ENCODE measurements around the gene AMPH. TPM values are rescaled to one million over a fixed set of nuclear protein-coding genes. Genes with fewer than 3 reads are reported as not detected.

AMPH gene
- total RNA-seq, 1 experiment from 2014 or later: 9.0 TPM

GRCh38 chr7:38428041-38428440 is 203.1 kb downstream of the AMPH start:
- H3K9me3 Mint-ChIP-seq: no peaks in the 10 kb centered on the region
- ChIA-PET POLR2A (no interaction called here), CTCF (no interaction called here)
- H3K4me3 Mint-ChIP-seq: no peak overlapping the region
- H3K36me3 Mint-ChIP-seq: no peaks in the 10 kb centered on the region
- TF ChIP-seq USF2 (CRISPR knock-in tag; IDR thresholded peaks at IDR 0.05): no peak
- TF ChIP-seq RELA (CRISPR knock-in tag; IDR thresholded peaks at IDR 0.05; ENCODE audit: borderline replicate concordance): no peak
- TF ChIP-seq ZNF425 (CRISPR knock-in tag; conservative IDR thresholded peaks at IDR 0.05): no peak
- TF ChIP-seq ETV6 (CRISPR knock-in tag; IDR thresholded peaks at IDR 0.05): no peak
- no peak for TF ChIP-seq OVOL2 (CRISPR knock-in tag; IDR thresholded peaks at IDR 0.05; ENCODE audit: borderline replicate concordance)
- H3K27ac Mint-ChIP-seq: no peak overlapping the region
- no peak for DNase-seq (ENCODE audit: low spot score)
- ATAC-seq: no peak
- H3K4me1 Mint-ChIP-seq: no peaks in the 10 kb centered on the region
- no peaks in the 10 kb centered on the region for H3K27me3 Mint-ChIP-seq (ENCODE audit: low read depth)

GRCh38 chr7:38427279-38427955 is 203.8 kb downstream of the AMPH start:
- no peak overlapping the region for H3K27ac Mint-ChIP-seq
- POLR2A ChIA-PET: no interaction called here

More at GRCh38 chr7:38427279-38427955, 203.8 kb downstream of the AMPH start:
- Mint-ChIP-seq H3K27me3 (ENCODE audit: low read depth) (no peaks in the 10 kb centered on the region), H3K36me3 (no peaks in the 10 kb centered on the region), H3K4me3 (no peak overlapping the region), H3K9me3 (no peaks in the 10 kb centered on the region), H3K4me1 (no peaks in the 10 kb centered on the region)
- TF ChIP-seq ZNF121 (CRISPR knock-in tag; IDR thresholded peaks at IDR 0.05): no peak
- TF ChIP-seq IRF2 (CRISPR knock-in tag; IDR thresholded peaks at IDR 0.05; ENCODE audit: borderline replicate concordance, low read depth): no peak
- no peak for TF ChIP-seq IRF1 (CRISPR knock-in tag; IDR thresholded peaks at IDR 0.05)
- no peak for TF ChIP-seq ZNF416 (CRISPR knock-in tag; IDR thresholded peaks at IDR 0.05)
- no peak for TF ChIP-seq OVOL2 (CRISPR knock-in tag; IDR thresholded peaks at IDR 0.05; ENCODE audit: borderline replicate concordance)
- TF ChIP-seq ATF1 (CRISPR knock-in tag; IDR thresholded peaks at IDR 0.05): no peak
- no peak for TF ChIP-seq USF2 (CRISPR knock-in tag; IDR thresholded peaks at IDR 0.05)
- TF ChIP-seq EMX1 (CRISPR knock-in tag; IDR thresholded peaks at IDR 0.05): no peak
- no peak for TF ChIP-seq HMGA2 (CRISPR knock-in tag; IDR thresholded peaks at IDR 0.05)
- no peak for TF ChIP-seq NFATC4 (CRISPR knock-in tag; IDR thresholded peaks at IDR 0.05)
- no peak for TF ChIP-seq ELF4 (CRISPR knock-in tag; IDR thresholded peaks at IDR 0.05; ENCODE audit: low read depth)
- TF ChIP-seq STAT6 (CRISPR knock-in tag; conservative IDR thresholded peaks at IDR 0.05; ENCODE audit: low read depth): no peak
- TF ChIP-seq FOXK1 (CRISPR knock-in tag; IDR thresholded peaks at IDR 0.05): no peak
- no peak for TF ChIP-seq FOXP1 (CRISPR knock-in tag; IDR thresholded peaks at IDR 0.05; ENCODE audit: borderline replicate concordance)
- TF ChIP-seq ATF6 (CRISPR knock-in tag; IDR thresholded peaks at IDR 0.05): no peak
- TF ChIP-seq SMAD4 (CRISPR knock-in tag; IDR thresholded peaks at IDR 0.05): no peak
- ATAC-seq (no peak), DNase-seq (ENCODE audit: low spot score) (no peak)
- CTCF ChIA-PET: no interaction called here
